Measurements from ENCODE around the gene DUSP22. TPM values are rescaled to one million over a fixed set of nuclear protein-coding genes. Genes with fewer than 3 reads are reported as not detected.

DUSP22 gene
- total and polyA plus RNA-seq, 4 donors, result 28.2 to 42.3 (median 29.7) TPM

- peaks cover 73% of the 10 kb centered on the region for H3K27me3 ChIP-seq (ENCODE audit: control insufficient read depth, insufficient read depth, low read length)
- H3K4me3 ChIP-seq (ENCODE audit: low read depth, low read length), result no peak within 1 kb of the TSS
- under 1% methylated on average over 78 of the region's 82 CpGs for WGBS (ENCODE audit: insufficient coverage)
- peaks cover 27% of the 10 kb centered on the region for H3K4me1 ChIP-seq (ENCODE audit: control insufficient read depth, insufficient read depth, low read length)
- peak in 1 of 6 donors; percentile 20 for DNase-seq (ENCODE audit: low read depth in 4 of 6, low spot score in 6 of 6)
- no peaks in the 10 kb centered on the region for H3K36me3 ChIP-seq (ENCODE audit: control insufficient read depth, insufficient read depth, low read length)
- H3K9me3 ChIP-seq (ENCODE audit: control insufficient read depth, insufficient read depth, low read length), result no peaks in the 10 kb centered on the region
- no peak within 1 kb of the TSS for H3K27ac ChIP-seq (ENCODE audit: low read depth, low read length)
Observed at GRCh38 chr6:391559-392440, 99.5 kb downstream of the DUSP22 start, which contains the start of gene IRF4. Gene IRF4 (plus strand): TSS chr6:391752. CDS start chr6:393153, 1,401 bp downstream.

DNA sequence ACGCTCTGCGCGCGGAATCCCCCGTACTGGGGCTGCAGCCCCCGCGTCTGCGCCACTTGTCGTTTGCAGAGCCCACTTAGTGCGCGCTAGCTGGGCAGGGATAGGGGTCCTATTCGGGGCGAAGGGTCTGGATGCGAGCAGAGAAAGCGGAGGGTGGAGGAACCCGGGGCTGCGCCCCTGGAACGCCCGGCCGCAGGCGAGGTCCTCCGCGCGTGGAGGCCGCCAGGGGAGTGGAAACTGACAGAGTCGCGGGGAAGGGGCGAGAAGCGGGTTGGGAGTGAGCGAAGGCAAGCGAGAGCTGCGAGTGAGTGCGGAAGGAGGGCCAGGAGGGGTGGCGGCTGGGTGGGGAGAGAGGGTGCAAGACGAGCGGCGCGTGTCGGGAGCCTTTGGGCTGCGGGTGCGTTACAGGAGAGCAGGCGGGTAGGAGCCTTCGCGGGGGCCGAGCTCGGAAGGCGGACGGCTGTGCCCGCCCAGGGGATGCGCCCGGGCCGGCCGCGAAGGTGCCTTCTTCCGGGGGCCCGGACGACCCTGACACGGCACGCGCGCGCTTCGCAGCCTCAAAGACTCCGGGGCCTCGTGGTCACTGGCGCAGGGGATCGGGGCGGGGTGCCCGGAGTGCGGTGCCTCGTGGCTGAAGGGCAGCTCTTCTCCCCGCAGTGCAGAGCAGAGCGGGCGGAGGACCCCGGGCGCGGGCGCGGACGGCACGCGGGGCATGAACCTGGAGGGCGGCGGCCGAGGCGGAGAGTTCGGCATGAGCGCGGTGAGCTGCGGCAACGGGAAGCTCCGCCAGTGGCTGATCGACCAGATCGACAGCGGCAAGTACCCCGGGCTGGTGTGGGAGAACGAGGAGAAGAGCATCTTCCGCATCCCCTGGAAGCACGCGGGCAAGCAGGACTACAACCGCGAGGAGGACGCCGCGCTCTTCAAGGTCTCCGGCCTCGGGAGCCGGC, 100.4 kb downstream of the DUSP22 start:
- Histone ChIP-seq H3K4me3 (ENCODE audit: low read depth, low read length) (no peak overlapping the region), H3K9me3 (ENCODE audit: control insufficient read depth, insufficient read depth, low read length) (no peaks in the 10 kb centered on the region), H3K27ac (ENCODE audit: low read depth, low read length) (no peak overlapping the region), H3K27me3 (ENCODE audit: control insufficient read depth, insufficient read depth, low read length) (peaks cover 79% of the 10 kb centered on the region), H3K4me1 (ENCODE audit: control insufficient read depth, insufficient read depth, low read length) (peaks cover 27% of the 10 kb centered on the region), H3K36me3 (ENCODE audit: control insufficient read depth, insufficient read depth, low read length) (no peaks in the 10 kb centered on the region)
- WGBS (ENCODE audit: insufficient coverage), result under 1% methylated on average over 108 of the region's 108 CpGs
- DNase-seq (ENCODE audit: low read depth in 4 of 6, low spot score in 6 of 6), result peak in 2 of 6 donors; percentile 26 to 50

DNA sequence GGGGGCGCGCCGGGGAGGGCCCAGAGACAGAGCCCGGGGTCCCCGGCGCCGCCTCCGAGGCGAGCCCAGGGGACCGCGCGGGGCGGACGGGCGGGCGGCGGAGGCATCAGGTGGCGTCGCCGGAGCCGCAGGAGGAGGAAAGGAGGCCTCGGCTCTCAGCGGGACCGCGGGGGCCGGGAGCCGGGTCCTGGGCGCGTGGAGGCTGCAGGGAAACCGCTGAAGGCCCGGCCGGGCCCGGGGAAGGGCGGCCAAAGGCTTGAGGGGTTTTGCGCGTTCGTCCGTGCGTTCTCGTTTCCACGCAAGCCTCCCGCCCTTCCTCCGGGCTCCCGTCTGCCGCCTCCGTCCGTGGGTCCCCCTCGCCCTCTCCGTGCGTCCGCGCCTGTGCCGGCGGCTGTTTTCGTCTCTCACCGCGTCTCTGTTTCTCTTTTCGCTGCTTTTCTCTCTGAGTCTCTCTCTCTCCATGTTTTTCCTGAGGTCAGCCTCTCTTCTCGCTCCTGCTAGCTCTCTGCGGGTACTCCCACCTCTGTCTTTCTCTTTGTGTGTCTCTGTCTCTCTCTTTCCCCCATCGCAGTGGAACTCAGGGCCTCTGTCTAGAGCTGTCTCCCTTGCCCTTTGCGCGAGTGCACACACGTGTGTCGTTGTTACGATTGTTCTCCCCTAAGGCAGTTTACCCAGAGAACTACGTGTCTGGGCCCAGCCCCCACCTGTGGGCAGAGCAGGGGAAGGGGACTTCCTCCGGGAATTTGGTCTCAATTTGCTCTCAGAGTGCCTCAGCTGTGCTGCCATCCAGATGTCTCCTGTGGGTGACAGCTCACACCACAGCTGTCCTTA, 101.3 kb downstream of the DUSP22 start:
- peaks cover 74% of the 10 kb centered on the region for H3K27me3 ChIP-seq (ENCODE audit: control insufficient read depth, insufficient read depth, low read length)
- no peak overlapping the region for H3K4me3 ChIP-seq (ENCODE audit: low read depth, low read length)
- no peaks in the 10 kb centered on the region for H3K36me3 ChIP-seq (ENCODE audit: control insufficient read depth, insufficient read depth, low read length)
- peaks cover 27% of the 10 kb centered on the region for H3K4me1 ChIP-seq (ENCODE audit: control insufficient read depth, insufficient read depth, low read length)
- 1% methylated on average over 68 of the region's 68 CpGs for WGBS (ENCODE audit: insufficient coverage)
- no peaks in the 10 kb centered on the region for H3K9me3 ChIP-seq (ENCODE audit: control insufficient read depth, insufficient read depth, low read length)
- DNase-seq (ENCODE audit: low read depth in 4 of 6, low spot score in 6 of 6), result peak in 2 of 6 donors; percentile 12 to 22
- no peak overlapping the region for H3K27ac ChIP-seq (ENCODE audit: low read depth, low read length)

DNA sequence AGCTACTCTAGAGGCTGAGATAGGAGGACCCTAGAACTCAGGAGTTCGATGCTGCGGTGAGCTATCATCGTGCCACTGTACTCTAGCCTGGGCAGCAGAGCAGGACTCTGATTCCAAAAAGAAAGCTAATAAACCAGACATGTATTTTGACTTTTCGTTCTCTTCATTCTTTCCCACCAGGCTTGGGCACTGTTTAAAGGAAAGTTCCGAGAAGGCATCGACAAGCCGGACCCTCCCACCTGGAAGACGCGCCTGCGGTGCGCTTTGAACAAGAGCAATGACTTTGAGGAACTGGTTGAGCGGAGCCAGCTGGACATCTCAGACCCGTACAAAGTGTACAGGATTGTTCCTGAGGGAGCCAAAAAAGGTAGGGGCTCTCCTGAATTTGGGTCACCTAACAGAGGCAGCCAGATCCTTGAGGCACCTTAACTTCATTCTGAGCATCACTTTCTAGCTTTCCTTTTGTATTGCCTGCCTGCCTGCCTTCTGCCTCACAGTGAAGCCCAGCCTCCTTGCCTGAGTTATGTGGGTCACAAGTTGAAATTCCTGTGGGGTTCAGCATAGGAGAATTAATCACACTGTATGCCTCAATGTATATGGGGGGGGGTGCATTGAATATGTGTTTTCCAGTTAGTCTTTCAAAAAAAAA, 102.5 kb downstream of the DUSP22 start:
- 97% methylated on average over 12 of the region's 13 CpGs for WGBS (ENCODE audit: insufficient coverage)
- peaks cover 67% of the 10 kb centered on the region for H3K27me3 ChIP-seq (ENCODE audit: control insufficient read depth, insufficient read depth, low read length)
- no peak for DNase-seq (ENCODE audit: low read depth in 4 of 6, low spot score in 6 of 6)

GRCh38 chr6:395432-396125, 103.3 kb downstream of the DUSP22 start:
- 87% methylated on average over 7 of the region's 10 CpGs for WGBS (ENCODE audit: insufficient coverage)
- DNase-seq (ENCODE audit: low read depth in 4 of 6, low spot score in 6 of 6), result no peak
- H3K36me3 ChIP-seq (ENCODE audit: control insufficient read depth, insufficient read depth, low read length), result no peaks in the 10 kb centered on the region
- no peaks in the 10 kb centered on the region for H3K9me3 ChIP-seq (ENCODE audit: control insufficient read depth, insufficient read depth, low read length)
- no peak overlapping the region for H3K27ac ChIP-seq (ENCODE audit: low read depth, low read length)
- H3K4me3 ChIP-seq (ENCODE audit: low read depth, low read length), result no peak overlapping the region
- H3K27me3 ChIP-seq (ENCODE audit: control insufficient read depth, insufficient read depth, low read length), result peaks cover 59% of the 10 kb centered on the region
- peaks cover 27% of the 10 kb centered on the region for H3K4me1 ChIP-seq (ENCODE audit: control insufficient read depth, insufficient read depth, low read length)

More for the DNA sequence above, 102.5 kb downstream of the DUSP22 start:
- peaks cover 27% of the 10 kb centered on the region for H3K4me1 ChIP-seq (ENCODE audit: control insufficient read depth, insufficient read depth, low read length)
- H3K27ac ChIP-seq (ENCODE audit: low read depth, low read length), result no peak overlapping the region
- H3K9me3 ChIP-seq (ENCODE audit: control insufficient read depth, insufficient read depth, low read length), result no peaks in the 10 kb centered on the region
- no peak overlapping the region for H3K4me3 ChIP-seq (ENCODE audit: low read depth, low read length)
- no peaks in the 10 kb centered on the region for H3K36me3 ChIP-seq (ENCODE audit: control insufficient read depth, insufficient read depth, low read length)

DNA sequence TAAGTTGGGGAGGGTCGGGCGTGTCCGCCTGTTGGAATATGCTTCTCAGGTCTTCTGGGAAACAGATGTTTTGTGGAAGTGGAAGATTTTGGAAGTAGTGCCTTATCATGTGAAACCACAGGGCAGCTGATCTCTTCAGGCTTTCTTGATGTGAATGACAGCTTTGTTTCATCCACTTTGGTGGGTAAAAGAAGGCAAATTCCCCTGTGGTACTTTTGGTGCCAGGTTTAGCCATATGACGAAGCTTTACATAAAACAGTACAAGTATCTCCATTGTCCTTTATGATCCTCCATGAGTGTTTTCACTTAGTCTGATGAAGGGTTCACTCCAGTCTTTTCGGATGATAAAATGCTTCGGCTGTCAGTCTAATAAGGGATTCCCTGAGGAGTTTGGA, 103.8 kb downstream of the DUSP22 start:
- no peak for DNase-seq (ENCODE audit: low read depth in 4 of 6, low spot score in 6 of 6)
- WGBS (ENCODE audit: insufficient coverage), result 89% methylated on average over 3 of the region's 6 CpGs
- peaks cover 24% of the 10 kb centered on the region for H3K4me1 ChIP-seq (ENCODE audit: control insufficient read depth, insufficient read depth, low read length)
- no peak overlapping the region for H3K4me3 ChIP-seq (ENCODE audit: low read depth, low read length)
- H3K9me3 ChIP-seq (ENCODE audit: control insufficient read depth, insufficient read depth, low read length), result no peaks in the 10 kb centered on the region
- H3K36me3 ChIP-seq (ENCODE audit: control insufficient read depth, insufficient read depth, low read length), result no peaks in the 10 kb centered on the region
- peaks cover 54% of the 10 kb centered on the region for H3K27me3 ChIP-seq (ENCODE audit: control insufficient read depth, insufficient read depth, low read length)
- H3K27ac ChIP-seq (ENCODE audit: low read depth, low read length), result no peak overlapping the region

GRCh38 chr6:397056-397455, 104.8 kb downstream of the DUSP22 start:
- no peak overlapping the region for H3K4me3 ChIP-seq (ENCODE audit: low read depth, low read length)
- H3K9me3 ChIP-seq (ENCODE audit: control insufficient read depth, insufficient read depth, low read length), result no peaks in the 10 kb centered on the region
- peaks cover 46% of the 10 kb centered on the region for H3K27me3 ChIP-seq (ENCODE audit: control insufficient read depth, insufficient read depth, low read length)
- H3K36me3 ChIP-seq (ENCODE audit: control insufficient read depth, insufficient read depth, low read length), result no peaks in the 10 kb centered on the region
- no peak for DNase-seq (ENCODE audit: low read depth in 4 of 6, low spot score in 6 of 6)
- H3K4me1 ChIP-seq (ENCODE audit: control insufficient read depth, insufficient read depth, low read length), result peaks cover 17% of the 10 kb centered on the region
- H3K27ac ChIP-seq (ENCODE audit: low read depth, low read length), result no peak overlapping the region
- 97% methylated on average over 8 of the region's 13 CpGs for WGBS (ENCODE audit: insufficient coverage)

- DNase-seq (ENCODE audit: low read depth in 4 of 6, low spot score in 6 of 6), result no peak
- Histone ChIP-seq H3K36me3 (ENCODE audit: control insufficient read depth, insufficient read depth, low read length) (no peaks in the 10 kb centered on the region), H3K27ac (ENCODE audit: low read depth, low read length) (no peak overlapping the region), H3K9me3 (ENCODE audit: control insufficient read depth, insufficient read depth, low read length) (no peaks in the 10 kb centered on the region), H3K27me3 (ENCODE audit: control insufficient read depth, insufficient read depth, low read length) (peaks cover 41% of the 10 kb centered on the region), H3K4me1 (ENCODE audit: control insufficient read depth, insufficient read depth, low read length) (peaks cover 12% of the 10 kb centered on the region), H3K4me3 (ENCODE audit: low read depth, low read length) (no peak overlapping the region)
- WGBS (ENCODE audit: insufficient coverage), result 80% methylated on average over 2 of the region's 5 CpGs
Observed at GRCh38 chr6:397604-398003, 105.3 kb downstream of the DUSP22 start.
